H1 (cell line): Measurements from ENCODE around the gene PRSS3. TPM values are rescaled to one million over a fixed set of nuclear protein-coding genes. Genes with fewer than 3 reads are reported as not detected.

Experiments used
- CTCF ChIA-PET: fragments of 300-600 bp; sonication (Branson Sonifier 250); formaldehyde crosslinking; loops from one replicate; lab custom pipeline; 2021; ENCODE audit not compliant: partially characterized antibody; lab: Charles Lee
- POLR2A ChIA-PET: fragments of 300-600 bp; sonication (Branson Sonifier 250); formaldehyde crosslinking; loops from one replicate; lab custom pipeline; 2021; ENCODE audit warnings: inconsistent platforms; ENCODE audit not compliant: partially characterized antibody; lab: Charles Lee
- DNase-seq, 2 experiments: peaks; one replicate each; pipeline versions ENCODE4 v3.0.0 to v3.0.0-alpha.2; 2010 to 2022; ENCODE audit warnings: low spot score in 2 of 2, low read depth in 1 of 2, mixed read lengths in 1 of 2
- FAIRE-seq: peaks from 2 replicates; lab custom pipeline; 2011; peaks lifted over from hg19 to GRCh38; lab: Jason Lieb, UNC
- H2AFZ ChIP-seq: 2 replicates; pipeline ENCODE4 v1.8.1; 2012; ENCODE audit warnings: low read length, inconsistent platforms
- H2AK5ac ChIP-seq: 2 replicates; pipeline ENCODE4 v1.6.1; 2013; ENCODE audit warnings: low read depth, low read length
- H2BK120ac ChIP-seq: replicated peaks from 2 replicates; pipeline ENCODE3; 2013; ENCODE audit warnings: low read depth, low read length, inconsistent platforms
- H2BK12ac ChIP-seq: 2 replicates; pipeline ENCODE4 v1.6.1; 2013; ENCODE audit warnings: low read depth, low read length
- H2BK15ac ChIP-seq: 2 replicates; pipeline ENCODE4 v1.6.1; 2013; ENCODE audit warnings: low read length
- H2BK20ac ChIP-seq: 2 replicates; pipeline ENCODE4 v1.6.1; 2013; ENCODE audit warnings: low read length
- H2BK5ac ChIP-seq: 2 replicates; pipeline ENCODE4 v1.6.1; 2013; ENCODE audit warnings: low read depth, low read length
- H3K14ac ChIP-seq: 2 replicates; pipeline ENCODE4 v1.6.1; 2013; ENCODE audit warnings: inconsistent platforms; ENCODE audit not compliant: insufficient read length
- H3K18ac ChIP-seq: 2 replicates; pipeline ENCODE4 v1.6.1; 2013; ENCODE audit warnings: low read length; ENCODE audit errors: extremely low read depth
- H3K23ac ChIP-seq: 2 replicates; pipeline ENCODE4 v1.6.1; 2013; ENCODE audit warnings: inconsistent platforms; ENCODE audit not compliant: insufficient read length
- H3K23me2 ChIP-seq: 2 replicates; pipeline ENCODE4 v1.6.1; 2013; ENCODE audit warnings: low read depth, low read length
- H3K27ac ChIP-seq: 2 replicates; pipeline ENCODE4 v1.6.1; 2011; ENCODE audit warnings: low read depth, low read length, inconsistent platforms
- H3K27me3 ChIP-seq, 4 experiments: replicated peaks in 1 of 4; 1 replicate in 1 of 4; 2 replicates in 3 of 4; pipeline versions ENCODE4 v1.6.1 to v1.8.1; 2011 to 2013; ENCODE audit warnings: low read length in 3 of 4, mild to moderate bottlenecking in 3 of 4, inconsistent platforms in 2 of 4, mixed read lengths in 2 of 4, moderate library complexity in 1 of 4; ENCODE audit not compliant: control insufficient read depth in 3 of 4, insufficient read depth in 3 of 4; ENCODE audit errors: extremely low read depth in 1 of 4
- H3K36me3 ChIP-seq, 4 experiments: 2 replicates each; pipeline versions ENCODE4 v1.6.1 to v1.8.1; 2011 to 2013; ENCODE audit warnings: mild to moderate bottlenecking in 4 of 4, low read length in 3 of 4, moderate library complexity in 2 of 4, control low read depth in 1 of 4, inconsistent platforms in 1 of 4; ENCODE audit not compliant: insufficient read depth in 4 of 4, control insufficient read depth in 2 of 4
- H3K4ac ChIP-seq: replicated peaks from 2 replicates; pipeline ENCODE3; 2013; ENCODE audit warnings: low read length, low read depth, mixed read lengths, inconsistent platforms; ENCODE audit not compliant: insufficient read length
- H3K4me1 ChIP-seq, 4 experiments: replicated peaks in 1 of 4; 1 replicate in 1 of 4; 2 replicates in 3 of 4; pipeline versions ENCODE4 v1.6.1 to v1.8.1; 2011 to 2013; ENCODE audit warnings: low read length in 3 of 4, inconsistent platforms in 2 of 4, mixed read lengths in 1 of 4; ENCODE audit not compliant: insufficient read depth in 4 of 4, control insufficient read depth in 3 of 4
- H3K4me2 ChIP-seq, 2 experiments: 2 replicates each; pipeline versions ENCODE4 v1.6.1 to v1.8.1; 2011 to 2013; ENCODE audit warnings: low read depth in 2 of 2, low read length in 2 of 2, control low read depth in 1 of 2, inconsistent platforms in 1 of 2, mild to moderate bottlenecking in 1 of 2; ENCODE audit not compliant: insufficient read depth in 1 of 2
- H3K4me3 ChIP-seq, 4 experiments: fragments of 200-600, 300-600 bp in 1 of 4; sonication (generic), shearing (Covaris generic), sonication (Bioruptor Twin) in 1 of 4; 2 replicates each; pipeline versions ENCODE4 v1.5.1 to v1.8.1; 2011 to 2016; ENCODE audit warnings: low read length in 4 of 4, low read depth in 3 of 4, control low read depth in 2 of 4, inconsistent platforms in 2 of 4, mild to moderate bottlenecking in 2 of 4, mixed read lengths in 1 of 4, moderate library complexity in 1 of 4; ENCODE audit not compliant: insufficient read depth in 2 of 4; ENCODE audit errors: extremely low read depth in 1 of 4
- H3K56ac ChIP-seq: replicated peaks from 2 replicates; pipeline ENCODE3; 2013; ENCODE audit warnings: low read depth, mild to moderate bottlenecking, mixed read lengths, low read length, inconsistent platforms; ENCODE audit not compliant: insufficient read length
- H3K79me1 ChIP-seq: 2 replicates; pipeline ENCODE4 v1.6.1; 2013; ENCODE audit warnings: low read depth, low read length, control low read depth
- H3K79me2 ChIP-seq, 2 experiments: 2 replicates each; pipeline versions ENCODE4 v1.6.1 to v1.8.1; 2012 to 2013; ENCODE audit warnings: low read length in 2 of 2, mild to moderate bottlenecking in 2 of 2, inconsistent platforms in 1 of 2; ENCODE audit not compliant: insufficient read depth in 2 of 2, control insufficient read depth in 1 of 2
- H3K9ac ChIP-seq, 4 experiments: replicated peaks in 1 of 4; 1 replicate in 1 of 4; 2 replicates in 3 of 4; pipeline versions ENCODE4 v1.6.1 to v1.8.1; 2011 to 2013; ENCODE audit warnings: low read depth in 3 of 4, low read length in 3 of 4, control low read depth in 2 of 4, mild to moderate bottlenecking in 2 of 4, moderate library complexity in 2 of 4, inconsistent platforms in 1 of 4; ENCODE audit errors: extremely low read depth in 1 of 4
- H3K9me3 ChIP-seq, 2 experiments: 2 replicates each; pipeline versions ENCODE4 v1.6.1 to v1.8.1; 2012 to 2013; ENCODE audit warnings: mild to moderate bottlenecking in 2 of 2, moderate library complexity in 2 of 2, control low read depth in 1 of 2, inconsistent platforms in 1 of 2, low read depth in 1 of 2, low read length in 1 of 2, mixed read lengths in 1 of 2; ENCODE audit not compliant: insufficient read depth in 2 of 2
- H4K20me1 ChIP-seq, 2 experiments: replicated peaks in 1 of 2; 2 replicates each; pipeline versions ENCODE3 to v1.8.1; 2011 to 2013; ENCODE audit warnings: inconsistent platforms in 2 of 2, low read length in 2 of 2, mild to moderate bottlenecking in 1 of 2; ENCODE audit not compliant: insufficient read depth in 2 of 2, control insufficient read depth in 1 of 2
- H4K5ac ChIP-seq: 2 replicates; pipeline ENCODE4 v1.6.1; 2013; ENCODE audit warnings: low read length, low read depth, mixed read lengths, inconsistent platforms; ENCODE audit not compliant: insufficient read length
- H4K8ac ChIP-seq: 2 replicates; pipeline ENCODE4 v1.8.0; 2013; ENCODE audit warnings: mild to moderate bottlenecking, moderate library complexity, low read length, inconsistent platforms; ENCODE audit not compliant: insufficient read depth; ENCODE audit errors: extremely low read depth
- H4K91ac ChIP-seq: replicated peaks from 2 replicates; pipeline ENCODE3; 2013; ENCODE audit warnings: low read length, mixed read lengths, inconsistent platforms; ENCODE audit not compliant: insufficient read length
- BCL11A ChIP-seq, 2 experiments: IDR thresholded peaks; one replicate each; pipeline ENCODE4 v1.6.1; 2011; ENCODE audit warnings: low read depth in 2 of 2, low read length in 2 of 2, mild to moderate bottlenecking in 2 of 2
- CHD2 ChIP-seq: IDR thresholded peaks from 2 replicates; pipeline ENCODE4 v1.6.1; 2012; ENCODE audit warnings: low read length, improper control_type of control experiment
- CTCF ChIP-seq, 3 experiments: IDR thresholded peaks; 1 replicate in 2 of 3; 2 replicates in 1 of 3; pipeline versions ENCODE4 v1.5.1 to v1.6.1; 2011; ENCODE audit warnings: low read length in 3 of 3, mild to moderate bottlenecking in 3 of 3, inconsistent platforms in 2 of 3, low read depth in 1 of 3, moderate library complexity in 1 of 3; ENCODE audit not compliant: insufficient read depth in 1 of 3; ENCODE audit errors: control extremely low read depth in 1 of 3
- EP300 ChIP-seq, 2 experiments: IDR thresholded peaks; 1 replicate in 1 of 2; 2 replicates in 1 of 2; pipeline ENCODE4 v1.6.1; 2011 to 2012; ENCODE audit warnings: low read depth in 2 of 2, low read length in 2 of 2, mild to moderate bottlenecking in 2 of 2, borderline replicate concordance in 1 of 2, inconsistent platforms in 1 of 2, moderate library complexity in 1 of 2
- GABPA ChIP-seq: IDR thresholded peaks from 2 replicates; pipeline ENCODE4 v1.6.1; 2011; ENCODE audit warnings: mild to moderate bottlenecking, low read length, moderate library complexity, borderline replicate concordance; ENCODE audit not compliant: insufficient read depth
- POLR2AphosphoS5 ChIP-seq: IDR thresholded peaks from 2 replicates; pipeline ENCODE4 v1.6.1; 2011; ENCODE audit warnings: low read depth, low read length
- RFX5 ChIP-seq: IDR thresholded peaks from 2 replicates; pipeline ENCODE4 v1.6.1; 2011; ENCODE audit warnings: low read depth, low read length, improper control_type of control experiment, borderline replicate concordance
- SP4 ChIP-seq: IDR thresholded peaks from 2 replicates; pipeline ENCODE4 v1.6.1; 2012; ENCODE audit warnings: low read length, inconsistent platforms
- YY1 ChIP-seq: IDR thresholded peaks from 2 replicates; pipeline ENCODE4 v1.6.1; 2011; ENCODE audit warnings: low read depth, mild to moderate bottlenecking, low read length
- ZNF274 ChIP-seq: IDR thresholded peaks from 2 replicates; pipeline ENCODE4 v1.7.0; 2012; ENCODE audit warnings: low read length, borderline replicate concordance; ENCODE audit errors: extremely low read depth
- WGBS, 2 experiments: shearing (Covaris generic) in 1 of 2; methylation state at CpG; one replicate each; pipeline versions ENCODE4 v1.1.6 to v1.1.7; 2013 to 2015; ENCODE audit warnings: low lambda C conversion rate in 2 of 2, mixed read lengths in 2 of 2, inconsistent platforms in 1 of 2, low coverage in 1 of 2, missing lambda C conversion rate in 1 of 2; ENCODE audit not compliant: insufficient replicate concordance in 2 of 2, insufficient coverage in 1 of 2, insufficient read length in 1 of 2; ENCODE audit errors: extremely low coverage in 1 of 2, missing lambda C conversion rate in 1 of 2; 5-methylcytosine and 5-hydroxymethylcytosine counted together
- polyA plus RNA-seq, 7 experiments: library from polyadenylated mRNA; depleted of rRNA in 3 of 7; stranded (reverse) in 5 of 7; unstranded in 2 of 7; fragments of >200 nt in 5 of 7; fragments of 200-250 nt in 2 of 7; gene quantifications; 1 replicate in 5 of 7; 2 replicates in 1 of 7; 4 replicates in 1 of 7; pipeline versions ENCODE4 v1.2.1 to v1.2.3, GENCODE V29; 2011 to 2013; ENCODE audit warnings: missing spikeins in 2 of 7, mixed read lengths in 2 of 7
- total RNA-seq: library from RNA; stranded (reverse); fragmentation: NEBNext Ultra II Directional; extraction: Animal tissue kit (Norgen Biotek cat#: 25700); gene quantifications from 2 replicates; pipeline ENCODE4 v1.2.1, GENCODE V29; 2021
- TF ChIP-seq, protein P1 (sequence below): IDR thresholded peaks from 2 replicates; pipeline ENCODE4 v1.6.1; 2012; ENCODE audit warnings: inconsistent platforms

PRSS3 gene
- total and polyA plus RNA-seq, 2 of the 8 experiments (the other 6 are each of a cell fraction or from before 2014, with no cell fraction given), result 0.12 TPM; not detected in 1

- no peaks in the 10 kb centered on the region for H4K20me1 ChIP-seq
- TF ChIP-seq, protein P1, sequence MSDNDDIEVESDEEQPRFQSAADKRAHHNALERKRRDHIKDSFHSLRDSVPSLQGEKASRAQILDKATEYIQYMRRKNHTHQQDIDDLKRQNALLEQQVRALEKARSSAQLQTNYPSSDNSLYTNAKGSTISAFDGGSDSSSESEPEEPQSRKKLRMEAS, result no peak
- no peak for TF ChIP-seq POLR2AphosphoS5
- no peak for TF ChIP-seq CHD2
- TF ChIP-seq YY1, result no peak
- no peak for TF ChIP-seq EP300 (IDR thresholded peaks at IDR 0.05; ENCODE audit: borderline replicate concordance in 1 of 2, low read depth in 2 of 2, low read length in 2 of 2)
- no peak for TF ChIP-seq CTCF (IDR thresholded peaks at IDR 0.05; ENCODE audit: control extremely low read depth in 1 of 3, insufficient read depth in 1 of 3, low read depth in 1 of 3, low read length in 3 of 3)
- no peak for TF ChIP-seq ZNF274
- TF ChIP-seq RFX5, result no peak
- no peak for TF ChIP-seq GABPA
- TF ChIP-seq SP4, result no peak
- TF ChIP-seq BCL11A (IDR thresholded peaks at IDR 0.05; ENCODE audit: low read depth in 2 of 2, low read length in 2 of 2), result no peak
Observed at GRCh38 chr9:33823801-33824200, 28.4 kb downstream of the PRSS3 start.

More at GRCh38 chr9:33823801-33824200, 28.4 kb downstream of the PRSS3 start:
- Histone ChIP-seq H2BK5ac (no peak overlapping the region), H2BK120ac (no peak overlapping the region), H3K23me2 (no peaks in the 10 kb centered on the region), H2BK15ac (no peak overlapping the region), H2AFZ (no peak overlapping the region), H3K27ac (no peak overlapping the region), H4K8ac (no peak overlapping the region), H3K4me3 (no peak overlapping the region), H3K18ac (no peak overlapping the region), H2BK20ac (no peak overlapping the region), H3K9ac (no peak overlapping the region), H3K4me1 (peaks cover 0 to 4% (median under 1%) of the 10 kb centered on the region in 4 experiments; a peak in 3 of 7 replicates), H3K23ac (no peak overlapping the region), H4K91ac (no peak overlapping the region), H3K14ac (no peak overlapping the region), H3K4me2 (no peak overlapping the region), H2BK12ac (no peak overlapping the region), H3K56ac (no peak overlapping the region), H4K5ac (no peak overlapping the region), H3K79me1 (peaks cover 2% of the 10 kb centered on the region; the same call in 1 of the 2 replicates), H2AK5ac (no peak overlapping the region), H3K79me2 (peaks cover 23 to 93% of the 10 kb centered on the region in 2 experiments), H3K9me3 (no peaks in the 10 kb centered on the region), H3K4ac (no peak overlapping the region), H3K27me3 (no peaks in the 10 kb centered on the region), H3K36me3 (no peaks in the 10 kb centered on the region)
- WGBS, 2 experiments, result 88% methylated on average over 3 of the region's 3 CpGs; no CpG with 5 or more reads in 1 of the 2 experiments
- ChIA-PET CTCF (interaction anchor here (1.1 to 1.7 kb wide), 3 partner anchors 10 to 29 kb away, joined by 3 to 5 read pairs (median 3); no protein-coding TSS in a partner anchor), POLR2A (interaction anchor here (0.7 to 1.9 kb wide), 4 partner anchors 8 to 10 kb away, joined by 3 to 6 read pairs (median 4); no protein-coding TSS in a partner anchor)
- DNase-seq, result no peak
- no peak for FAIRE-seq
